Natural killer cell (primary cell): Measurements from ENCODE around the gene DAPK1. TPM values are rescaled to one million over a fixed set of nuclear protein-coding genes. Genes with fewer than 3 reads are reported as not detected.

ENCODE experiments used
- ATAC-seq, 3 donors: fragments of 150-1000 bp in 2 of 3; fragments of 200-7000 bp in 1 of 3; cut with Tn5 transposase; 1 replicate in 1 of 3; 2 replicates in 2 of 3; pipeline ENCODE4 v1.10.0; 2021; ENCODE audit warnings: mild to moderate bottlenecking in 2 of 3, moderate library complexity in 2 of 3
- DNase-seq, 2 donors: peaks; one replicate each; pipeline versions ENCODE4 v3.0.0 to v3.0.0-alpha.2; 2013 to 2021; ENCODE audit warnings: mixed read lengths in 1 of 2
- H3K27ac ChIP-seq: one replicate; pipeline ENCODE4 v1.5.1; 2013; ENCODE audit warnings: mild to moderate bottlenecking, low read length
- H3K27me3 ChIP-seq: one replicate; pipeline ENCODE4 v1.6.1; 2013; ENCODE audit warnings: low read length; ENCODE audit not compliant: control insufficient read depth, insufficient read depth
- H3K36me3 ChIP-seq: one replicate; pipeline ENCODE4 v1.6.1; 2013; ENCODE audit warnings: low read length; ENCODE audit not compliant: control insufficient read depth, insufficient read depth
- H3K4me1 ChIP-seq: one replicate; pipeline ENCODE4 v1.6.1; 2013; ENCODE audit warnings: low read length; ENCODE audit not compliant: control insufficient read depth, insufficient read depth
- H3K4me3 ChIP-seq: one replicate; pipeline ENCODE4 v1.5.1; 2013; ENCODE audit warnings: low read length
- H3K9me3 ChIP-seq: one replicate; pipeline ENCODE4 v1.6.1; 2013; ENCODE audit warnings: low read length; ENCODE audit not compliant: control insufficient read depth, insufficient read depth
- H3K27ac Mint-ChIP-seq, 2 donors: one replicate each; pipeline ENCODE4 v1.8.0; 2022; ENCODE audit warnings: mild to moderate bottlenecking in 2 of 2, mixed read lengths in 2 of 2, moderate library complexity in 1 of 2
- H3K27me3 Mint-ChIP-seq, 2 donors: one replicate each; pipeline ENCODE4 v1.8.0; 2022; ENCODE audit warnings: low read depth in 2 of 2, mixed read lengths in 2 of 2
- H3K36me3 Mint-ChIP-seq: one replicate; pipeline ENCODE4 v1.8.0; 2022; ENCODE audit warnings: mixed read lengths
- H3K4me1 Mint-ChIP-seq, 2 donors: one replicate each; pipeline ENCODE4 v1.8.0; 2022; ENCODE audit warnings: mixed read lengths in 2 of 2
- H3K4me3 Mint-ChIP-seq: one replicate; pipeline ENCODE4 v1.8.0; 2022; ENCODE audit warnings: mild to moderate bottlenecking, moderate library complexity, mixed read lengths
- H3K9me3 Mint-ChIP-seq, 2 donors: one replicate each; pipeline ENCODE4 v1.8.0; 2022; ENCODE audit warnings: mixed read lengths in 2 of 2
- WGBS: methylation state at CpG from one replicate; pipeline ENCODE4 v1.1.7; 2013; ENCODE audit warnings: missing lambda C conversion rate; ENCODE audit not compliant: insufficient coverage; 5-methylcytosine and 5-hydroxymethylcytosine counted together
- intact Hi-C: fragments of 100-400 bp; cut with micrococcal nuclease; formaldehyde crosslinking; loops from one replicate; pipeline ENCODE4 v1.14.2; 2022
- total RNA-seq, 4 donors: library from RNA; stranded (reverse); fragments of 120-200 nt in 1 of 4; gene quantifications; one replicate each; pipeline versions ENCODE4 v1.2.3 to v1.2.4, GENCODE V29; 2013 to 2022
- TF ChIP-seq, protein P1 (sequence below): fragments of 200-600 bp; IDR thresholded peaks from one replicate; pipeline ENCODE4 v1.8.0; 2022; ENCODE audit warnings: antibody characterized with exemption

The DAPK1 gene
- total RNA-seq, 3 donors from 2014 or later (not counting 1 experiment from before 2014, with no cell fraction given) = 12.2 to 26.5 (median 22.7) TPM

DNA sequence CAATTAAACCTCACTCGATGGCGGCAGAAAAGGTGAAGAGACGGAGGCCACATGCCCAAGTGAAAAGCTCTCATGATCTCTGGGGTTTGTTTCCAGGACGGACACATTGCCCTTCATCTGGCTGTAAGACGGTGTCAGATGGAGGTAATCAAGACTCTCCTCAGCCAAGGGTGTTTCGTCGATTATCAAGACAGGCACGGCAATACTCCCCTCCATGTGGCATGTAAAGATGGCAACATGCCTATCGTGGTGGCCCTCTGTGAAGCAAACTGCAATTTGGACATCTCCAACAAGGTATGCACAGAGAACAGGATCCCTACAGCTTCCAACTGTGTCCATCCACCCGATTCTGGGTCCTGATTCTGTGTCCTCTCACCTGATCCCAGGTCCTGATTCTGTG lies 153.8 kb downstream of the DAPK1 start:
- H3K4me1 ChIP-seq = no peaks in the 10 kb centered on the region
- no peak overlapping the region for H3K27ac ChIP-seq
- no peaks in the 10 kb centered on the region for H3K9me3 ChIP-seq
- ATAC-seq = no peak
- no peak overlapping the region for H3K4me3 Mint-ChIP-seq
- 94% methylated on average over 10 of the region's 10 CpGs for WGBS
- TF ChIP-seq, protein P1, sequence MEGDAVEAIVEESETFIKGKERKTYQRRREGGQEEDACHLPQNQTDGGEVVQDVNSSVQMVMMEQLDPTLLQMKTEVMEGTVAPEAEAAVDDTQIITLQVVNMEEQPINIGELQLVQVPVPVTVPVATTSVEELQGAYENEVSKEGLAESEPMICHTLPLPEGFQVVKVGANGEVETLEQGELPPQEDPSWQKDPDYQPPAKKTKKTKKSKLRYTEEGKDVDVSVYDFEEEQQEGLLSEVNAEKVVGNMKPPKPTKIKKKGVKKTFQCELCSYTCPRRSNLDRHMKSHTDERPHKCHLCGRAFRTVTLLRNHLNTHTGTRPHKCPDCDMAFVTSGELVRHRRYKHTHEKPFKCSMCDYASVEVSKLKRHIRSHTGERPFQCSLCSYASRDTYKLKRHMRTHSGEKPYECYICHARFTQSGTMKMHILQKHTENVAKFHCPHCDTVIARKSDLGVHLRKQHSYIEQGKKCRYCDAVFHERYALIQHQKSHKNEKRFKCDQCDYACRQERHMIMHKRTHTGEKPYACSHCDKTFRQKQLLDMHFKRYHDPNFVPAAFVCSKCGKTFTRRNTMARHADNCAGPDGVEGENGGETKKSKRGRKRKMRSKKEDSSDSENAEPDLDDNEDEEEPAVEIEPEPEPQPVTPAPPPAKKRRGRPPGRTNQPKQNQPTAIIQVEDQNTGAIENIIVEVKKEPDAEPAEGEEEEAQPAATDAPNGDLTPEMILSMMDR = no peak
- no peak overlapping the region for H3K27ac Mint-ChIP-seq
- H3K36me3 ChIP-seq = no peaks in the 10 kb centered on the region
- H3K4me3 ChIP-seq = no peak overlapping the region
- DNase-seq = no peak
- intact Hi-C loops = no loop called here
- no peaks in the 10 kb centered on the region for H3K9me3 Mint-ChIP-seq
- H3K27me3 Mint-ChIP-seq = no peaks in the 10 kb centered on the region
- no peaks in the 10 kb centered on the region for H3K27me3 ChIP-seq
- H3K4me1 Mint-ChIP-seq = no peaks in the 10 kb centered on the region
- no peaks in the 10 kb centered on the region for H3K36me3 Mint-ChIP-seq

DNA sequence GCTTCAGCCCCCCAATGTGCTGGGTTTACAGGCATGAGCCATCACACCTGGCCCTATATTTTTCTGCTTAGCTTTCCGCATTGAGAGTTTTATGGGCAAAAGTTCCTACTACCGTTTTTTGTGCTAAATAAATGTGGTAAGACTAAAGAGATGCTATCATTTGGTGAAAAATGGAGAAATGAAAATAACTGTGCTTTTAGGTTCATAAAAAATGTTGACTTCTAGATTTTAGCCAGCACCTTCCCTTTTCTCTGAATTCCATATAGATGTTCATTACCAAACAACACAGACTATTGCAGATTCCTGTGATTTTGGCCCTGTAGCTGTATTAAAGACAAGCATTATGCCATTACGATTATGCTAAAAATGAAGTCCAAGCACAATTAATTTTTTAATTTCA lies 156.3 kb downstream of the DAPK1 start:
- H3K9me3 ChIP-seq = no peaks in the 10 kb centered on the region
- no peaks in the 10 kb centered on the region for H3K4me1 Mint-ChIP-seq
- intact Hi-C loops = no loop called here
- no peak for DNase-seq
- no peaks in the 10 kb centered on the region for H3K27me3 Mint-ChIP-seq
- TF ChIP-seq, protein P1 = no peak
- H3K4me3 ChIP-seq = no peak overlapping the region
- no peaks in the 10 kb centered on the region for H3K4me1 ChIP-seq
- H3K27ac Mint-ChIP-seq = no peak overlapping the region
- H3K9me3 Mint-ChIP-seq = no peaks in the 10 kb centered on the region
- H3K36me3 Mint-ChIP-seq = no peaks in the 10 kb centered on the region
- H3K27ac ChIP-seq = no peak overlapping the region
- ATAC-seq = no peak
- 73% methylated on average over 3 of the region's 3 CpGs for WGBS
- no peaks in the 10 kb centered on the region for H3K36me3 ChIP-seq
- no peaks in the 10 kb centered on the region for H3K27me3 ChIP-seq
- no peak overlapping the region for H3K4me3 Mint-ChIP-seq

DNA sequence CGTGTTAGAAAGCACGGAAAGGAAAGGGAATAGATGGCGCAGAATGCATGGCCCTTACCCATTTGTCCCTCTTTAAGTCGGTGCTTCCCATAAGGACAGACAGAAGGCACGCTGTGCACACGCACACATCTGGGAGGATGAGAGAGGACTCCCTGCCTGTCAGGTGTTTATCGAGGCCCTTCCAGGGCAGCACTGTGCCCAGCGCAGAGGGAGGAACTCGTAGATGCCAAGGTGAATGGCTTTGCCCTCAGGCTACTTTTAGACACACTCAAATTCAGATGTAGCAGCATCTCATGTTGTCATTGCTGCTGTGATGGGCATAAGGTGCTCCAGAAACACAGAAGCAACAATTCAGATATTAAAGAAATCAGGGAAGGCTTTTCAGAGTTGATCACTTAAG lies 158.1 kb downstream of the DAPK1 start:
- 91% methylated on average over 9 of the region's 9 CpGs for WGBS
- Mint-ChIP-seq H3K36me3 (no peaks in the 10 kb centered on the region), H3K4me3 (no peak overlapping the region), H3K27ac (no peak overlapping the region), H3K27me3 (no peaks in the 10 kb centered on the region), H3K9me3 (no peaks in the 10 kb centered on the region), H3K4me1 (no peaks in the 10 kb centered on the region)
- no peaks in the 10 kb centered on the region for H3K4me1 ChIP-seq
- ATAC-seq (no peak), DNase-seq (no peak)
- H3K36me3 ChIP-seq = no peaks in the 10 kb centered on the region
- no peak overlapping the region for H3K27ac ChIP-seq
- no peaks in the 10 kb centered on the region for H3K27me3 ChIP-seq
- TF ChIP-seq, protein P1 = no peak
- H3K9me3 ChIP-seq = no peaks in the 10 kb centered on the region
- intact Hi-C loops = no loop called here
- no peak overlapping the region for H3K4me3 ChIP-seq

DNA sequence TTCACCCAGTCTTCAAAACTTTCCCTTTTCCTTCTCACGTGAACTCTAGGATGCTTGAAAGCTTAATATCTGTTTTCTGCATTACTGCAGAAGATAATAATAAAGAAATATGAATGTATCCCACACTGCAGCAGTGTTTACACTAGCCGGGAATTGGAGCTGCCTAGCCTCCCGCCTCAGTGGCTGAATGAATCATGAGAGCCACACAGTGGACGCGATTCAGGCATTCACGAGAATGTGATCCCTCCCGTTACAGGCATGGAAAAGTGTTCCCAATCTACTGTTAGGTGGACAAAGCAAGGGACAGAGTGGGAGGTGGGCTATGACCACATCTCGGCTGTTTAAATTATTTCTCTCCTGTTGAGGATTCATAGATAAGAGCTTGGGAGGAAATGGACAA lies 158.8 kb downstream of the DAPK1 start:
- DNase-seq (no peak), ATAC-seq (no peak)
- Histone ChIP-seq H3K27me3 (no peaks in the 10 kb centered on the region), H3K4me1 (no peaks in the 10 kb centered on the region), H3K4me3 (no peak overlapping the region), H3K27ac (no peak overlapping the region), H3K36me3 (no peaks in the 10 kb centered on the region), H3K9me3 (no peaks in the 10 kb centered on the region)
- Mint-ChIP-seq H3K27ac (no peak overlapping the region), H3K9me3 (no peaks in the 10 kb centered on the region), H3K36me3 (no peaks in the 10 kb centered on the region), H3K4me3 (no peak overlapping the region), H3K27me3 (no peaks in the 10 kb centered on the region), H3K4me1 (no peaks in the 10 kb centered on the region)
- intact Hi-C loops = no loop called here
- TF ChIP-seq, protein P1 = no peak
- 92% methylated on average over 7 of the region's 8 CpGs for WGBS
